ENCODE results near the gene F2.

- TF ChIP-seq CTCF (IDR thresholded peaks at IDR 0.05): no peak
- TF ChIP-seq POLR2A (IDR thresholded peaks at IDR 0.05): no peak
These were observed 7.3 kb downstream of the F2 start for GRCh38 chr11:46726206-46726862.

All from esophagus squamous epithelium (tissue), 4 donors.